IMR-90 (cell line): ENCODE data around the gene SCGB3A2. TPM values are rescaled to one million over a fixed set of nuclear protein-coding genes. Genes with fewer than 3 reads are reported as not detected.

Experiments used
- ATAC-seq: fragments of 200-7000 bp; cut with Tn5 transposase; 2 replicates; pipeline ENCODE4 v1.9.1; 2020; ENCODE audit warnings: low read depth, mild to moderate bottlenecking, moderate library complexity
- BruUV-seq: library from RNA; stranded (reverse); fragments of 400-500 nt; replicated peaks from 2 replicates; lab custom pipeline; 2021; lab: Mats Ljungman, UMichigan
- CTCF ChIA-PET: fragments of 300-600 bp; formaldehyde crosslinking; extraction: SDS; loops from one replicate; lab custom pipeline; 2021; ENCODE audit warnings: antibody characterized with exemption; lab: Yijun Ruan, JAX
- POLR2A ChIA-PET: fragments of 300-600 bp; sonication (Branson Sonifier 250); formaldehyde crosslinking; loops from one replicate; lab custom pipeline; 2022; ENCODE audit warnings: antibody characterized with exemption; ENCODE audit not compliant: unreplicated experiment; lab: Charles Lee
- DNase-seq: peaks from one replicate; pipeline ENCODE4 v3.0.0; 2013
- H2AFZ ChIP-seq: replicated peaks from 2 replicates; pipeline ENCODE3; 2013; ENCODE audit warnings: low read length, mild to moderate bottlenecking; ENCODE audit not compliant: poor library complexity
- H2AK5ac ChIP-seq: 2 replicates; pipeline ENCODE4 v1.6.1; 2013; ENCODE audit warnings: low read depth, low read length, inconsistent platforms
- H2AK9ac ChIP-seq: replicated peaks from 2 replicates; pipeline ENCODE3; 2013; ENCODE audit warnings: mild to moderate bottlenecking, low read depth, low read length, moderate library complexity; ENCODE audit not compliant: poor library complexity
- H2BK120ac ChIP-seq: 2 replicates; pipeline ENCODE4 v1.6.1; 2013; ENCODE audit warnings: low read depth, low read length, inconsistent platforms
- H2BK15ac ChIP-seq: 3 replicates; pipeline ENCODE4 v1.6.1; 2013; ENCODE audit warnings: low read depth, low read length, inconsistent platforms
- H2BK20ac ChIP-seq: 2 replicates; pipeline ENCODE4 v1.6.1; 2013; ENCODE audit warnings: low read depth, mild to moderate bottlenecking, inconsistent platforms, low read length, moderate library complexity
- H2BK5ac ChIP-seq: 2 replicates; pipeline ENCODE4 v1.6.1; 2013; ENCODE audit warnings: mild to moderate bottlenecking, low read depth, low read length, inconsistent platforms; ENCODE audit not compliant: poor library complexity, severe bottlenecking
- H3K14ac ChIP-seq: replicated peaks from 2 replicates; pipeline ENCODE4 v1.6.1; 2013; ENCODE audit warnings: low read depth, low read length, inconsistent platforms
- H3K18ac ChIP-seq: 2 replicates; pipeline ENCODE4 v1.6.1; 2013; ENCODE audit warnings: low read depth, low read length, control low read depth
- H3K23ac ChIP-seq: 2 replicates; pipeline ENCODE4 v1.6.1; 2013; ENCODE audit warnings: low read depth, low read length, inconsistent platforms
- H3K27ac ChIP-seq: 2 replicates; pipeline ENCODE4 v1.5.1; 2013; ENCODE audit warnings: mild to moderate bottlenecking, control low read depth, low read length; ENCODE audit not compliant: insufficient read depth
- H3K27me3 ChIP-seq: 2 replicates; pipeline ENCODE4 v1.6.1; 2013; ENCODE audit warnings: low read length; ENCODE audit not compliant: control insufficient read depth, insufficient read depth
- H3K36me3 ChIP-seq: 2 replicates; pipeline ENCODE4 v1.6.1; 2013; ENCODE audit warnings: low read length, mixed read lengths; ENCODE audit not compliant: control insufficient read depth, insufficient read depth
- H3K4ac ChIP-seq: 2 replicates; pipeline ENCODE4 v1.6.1; 2013; ENCODE audit warnings: low read depth, low read length, inconsistent platforms
- H3K4me1 ChIP-seq: 2 replicates; pipeline ENCODE4 v1.6.1; 2013; ENCODE audit warnings: low read length, mixed read lengths; ENCODE audit not compliant: control insufficient read depth, insufficient read depth
- H3K4me2 ChIP-seq: 2 replicates; pipeline ENCODE4 v1.6.1; 2013; ENCODE audit warnings: low read depth, mild to moderate bottlenecking, control low read depth, low read length, moderate library complexity
- H3K4me3 ChIP-seq: 2 replicates; pipeline ENCODE4 v1.5.1; 2013; ENCODE audit warnings: low read depth, mild to moderate bottlenecking, control low read depth, low read length, moderate library complexity; ENCODE audit not compliant: insufficient read depth
- H3K56ac ChIP-seq: 2 replicates; pipeline ENCODE4 v1.6.1; 2013; ENCODE audit warnings: low read length, inconsistent platforms; ENCODE audit not compliant: insufficient read depth; ENCODE audit errors: extremely low read depth
- H3K79me1 ChIP-seq, 2 experiments: 2 replicates each; pipeline ENCODE4 v1.6.1; 2013; ENCODE audit warnings: low read length in 2 of 2, inconsistent platforms in 1 of 2, low read depth in 1 of 2
- H3K9ac ChIP-seq: 2 replicates; pipeline ENCODE4 v1.6.1; 2013; ENCODE audit warnings: low read depth, low read length, control low read depth
- H3K9me1 ChIP-seq: 2 replicates; pipeline ENCODE4 v1.6.1; 2013; ENCODE audit warnings: low read length, inconsistent platforms; ENCODE audit not compliant: insufficient read depth
- H3K9me3 ChIP-seq: 2 replicates; pipeline ENCODE4 v1.6.1; 2013; ENCODE audit warnings: low read length; ENCODE audit not compliant: control insufficient read depth, insufficient read depth
- H4K20me1 ChIP-seq: 2 replicates; pipeline ENCODE4 v1.6.1; 2013; ENCODE audit warnings: low read length, inconsistent platforms; ENCODE audit not compliant: insufficient read depth
- H4K5ac ChIP-seq: 2 replicates; pipeline ENCODE4 v1.6.1; 2013; ENCODE audit warnings: mild to moderate bottlenecking, low read depth, low read length, control low read depth
- H4K8ac ChIP-seq, 2 experiments: 2 replicates each; pipeline ENCODE4 v1.6.1; 2013; ENCODE audit warnings: low read depth in 2 of 2, low read length in 2 of 2, control low read depth in 1 of 2, inconsistent platforms in 1 of 2
- H4K91ac ChIP-seq: 2 replicates; pipeline ENCODE4 v1.6.1; 2013; ENCODE audit warnings: low read depth, low read length, inconsistent platforms; ENCODE audit not compliant: insufficient read depth
- BHLHE40 ChIP-seq: fragments of 150-350 bp; IDR thresholded peaks from 2 replicates; pipeline ENCODE4 v1.6.1; 2016; ENCODE audit warnings: mild to moderate bottlenecking, low read depth, low read length
- CEBPB ChIP-seq: IDR thresholded peaks from 2 replicates; pipeline ENCODE4 v1.6.1; 2012; ENCODE audit warnings: low read depth, low read length, improper control_type of control experiment
- CHD1 ChIP-seq: IDR thresholded peaks from 2 replicates; pipeline ENCODE4 v1.6.1; 2012; ENCODE audit warnings: low read depth, low read length, improper control_type of control experiment
- MAFK ChIP-seq: IDR thresholded peaks from 2 replicates; pipeline ENCODE4 v1.6.1; 2012; ENCODE audit warnings: low read depth, low read length, improper control_type of control experiment
- MAZ ChIP-seq: IDR thresholded peaks from 2 replicates; pipeline ENCODE4 v1.6.1; 2012; ENCODE audit warnings: low read depth, mild to moderate bottlenecking, low read length, improper control_type of control experiment, moderate library complexity, borderline replicate concordance
- MXI1 ChIP-seq: IDR thresholded peaks from 2 replicates; pipeline ENCODE4 v1.6.1; 2012; ENCODE audit warnings: low read depth, mild to moderate bottlenecking, low read length, moderate library complexity, borderline replicate concordance
- NFE2L2 ChIP-seq: fragments of 150-350 bp; IDR thresholded peaks from 2 replicates; pipeline ENCODE4 v1.6.1; 2016; ENCODE audit warnings: low read depth, mild to moderate bottlenecking, low read length
- POLR2A ChIP-seq: IDR thresholded peaks from 2 replicates; pipeline ENCODE4 v1.6.1; 2012; ENCODE audit warnings: mild to moderate bottlenecking, low read depth, low read length
- RCOR1 ChIP-seq: IDR thresholded peaks from 2 replicates; pipeline ENCODE4 v1.6.1; 2012; ENCODE audit warnings: mild to moderate bottlenecking, low read length, improper control_type of control experiment; ENCODE audit not compliant: insufficient replicate concordance
- RFX5 ChIP-seq: IDR thresholded peaks from 2 replicates; pipeline ENCODE4 v1.8.0; 2012; ENCODE audit warnings: low read depth, mild to moderate bottlenecking, low read length, moderate library complexity
- WGBS, 2 experiments: methylation state at CpG; one replicate each; pipeline versions ENCODE4 v1.1.5 to v1.1.7; 2013; ENCODE audit warnings: missing lambda C conversion rate in 2 of 2; ENCODE audit not compliant: insufficient read length in 1 of 2; ENCODE audit errors: extremely low coverage in 2 of 2; 5-methylcytosine and 5-hydroxymethylcytosine counted together
- dilution Hi-C: fragments of 300-500 bp; cut with HindIII; formaldehyde crosslinking; loops from one replicate; pipeline ENCODE4 v1.14.3; 2018; ENCODE audit warnings: low sequenced_read_pairs; ENCODE audit not compliant: unreplicated experiment
- in situ Hi-C: fragments of 300-500 bp; cut with MboI; formaldehyde crosslinking; loops from 3 replicates; pipeline ENCODE4 v1.14.3; 2019; ENCODE audit warnings: low sequenced_read_pairs, inconsistent platforms, mixed read lengths
- intact Hi-C: fragments of 100-400 bp; cut with micrococcal nuclease; formaldehyde crosslinking; loops from 2 replicates; pipeline ENCODE4 v1.10.0; 2022
- polyA plus RNA-seq, 3 experiments: library from polyadenylated mRNA; depleted of rRNA; stranded (reverse); fragments of >200 nt; gene quantifications; 2 replicates each; pipeline ENCODE4 v1.2.3, GENCODE V29; 2012; ENCODE audit warnings: low replicate concordance in 1 of 3
- total RNA-seq: library from RNA; depleted of rRNA; stranded (reverse); fragments of >200 nt; gene quantifications from 2 replicates; pipeline ENCODE4 v1.2.3, GENCODE V29; 2012
- TF ChIP-seq, protein P1 (sequence below): fragments of 150-350 bp; IDR thresholded peaks from 2 replicates; pipeline ENCODE4 v1.6.1; 2016; ENCODE audit warnings: low read depth, mild to moderate bottlenecking, low read length, moderate library complexity, borderline replicate concordance
- TF ChIP-seq, protein P2 (sequence below): fragments of 150-350 bp; IDR thresholded peaks from 2 replicates; pipeline ENCODE4 v1.6.1; 2017; ENCODE audit warnings: mild to moderate bottlenecking, antibody characterized with exemption, low read length, low read depth
- TF ChIP-seq, protein P3 (sequence below): conservative IDR thresholded peaks from 2 replicates; pipeline ENCODE4 v1.5.1; 2012; ENCODE audit warnings: mild to moderate bottlenecking, low read depth, low read length, improper control_type of control experiment

The SCGB3A2 gene
- total and polyA plus RNA-seq, 2 of the 4 experiments (the other 2 are of a cell fraction) = not detected

- Histone ChIP-seq H2BK120ac (no peak overlapping the region), H2AK5ac (no peak overlapping the region), H3K14ac (no peak overlapping the region), H3K4me1 (no peaks in the 10 kb centered on the region), H4K20me1 (no peaks in the 10 kb centered on the region), H2BK15ac (no peak overlapping the region), H3K4me3 (no peak overlapping the region), H4K91ac (no peak overlapping the region), H3K23ac (no peak overlapping the region), H3K4me2 (no peak overlapping the region), H3K79me1 (no peaks in the 10 kb centered on the region), H3K27ac (no peak overlapping the region), H3K9ac (no peak overlapping the region), H3K56ac (no peak overlapping the region), H3K4ac (no peak overlapping the region), H4K8ac (no peak overlapping the region), H4K5ac (no peak overlapping the region), H3K36me3 (no peaks in the 10 kb centered on the region), H3K9me3 (no peaks in the 10 kb centered on the region), H2BK5ac (no peak overlapping the region), H2BK20ac (no peak overlapping the region), H3K9me1 (no peaks in the 10 kb centered on the region), H3K27me3 (peaks cover 2% of the 10 kb centered on the region; the same call in 1 of the 2 replicates), H3K18ac (no peak overlapping the region), H2AFZ (no peak overlapping the region), H2AK9ac (no peak overlapping the region)
- in situ Hi-C loops = no loop called here
- ChIA-PET CTCF (interaction anchor here (1.9 kb wide), 1 partner anchor 10 kb away, joined by 8 read pairs; no protein-coding TSS in a partner anchor), POLR2A (no interaction called here)
- no peak for DNase-seq
- ATAC-seq = no peak
- dilution Hi-C loops = no loop called here
- BruUV-seq = no TSS peak
- no peak for TF ChIP-seq CHD1
- TF ChIP-seq CEBPB = no peak
- TF ChIP-seq, protein P1, sequence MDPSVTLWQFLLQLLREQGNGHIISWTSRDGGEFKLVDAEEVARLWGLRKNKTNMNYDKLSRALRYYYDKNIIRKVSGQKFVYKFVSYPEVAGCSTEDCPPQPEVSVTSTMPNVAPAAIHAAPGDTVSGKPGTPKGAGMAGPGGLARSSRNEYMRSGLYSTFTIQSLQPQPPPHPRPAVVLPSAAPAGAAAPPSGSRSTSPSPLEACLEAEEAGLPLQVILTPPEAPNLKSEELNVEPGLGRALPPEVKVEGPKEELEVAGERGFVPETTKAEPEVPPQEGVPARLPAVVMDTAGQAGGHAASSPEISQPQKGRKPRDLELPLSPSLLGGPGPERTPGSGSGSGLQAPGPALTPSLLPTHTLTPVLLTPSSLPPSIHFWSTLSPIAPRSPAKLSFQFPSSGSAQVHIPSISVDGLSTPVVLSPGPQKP = no peak
- TF ChIP-seq, protein P2, sequence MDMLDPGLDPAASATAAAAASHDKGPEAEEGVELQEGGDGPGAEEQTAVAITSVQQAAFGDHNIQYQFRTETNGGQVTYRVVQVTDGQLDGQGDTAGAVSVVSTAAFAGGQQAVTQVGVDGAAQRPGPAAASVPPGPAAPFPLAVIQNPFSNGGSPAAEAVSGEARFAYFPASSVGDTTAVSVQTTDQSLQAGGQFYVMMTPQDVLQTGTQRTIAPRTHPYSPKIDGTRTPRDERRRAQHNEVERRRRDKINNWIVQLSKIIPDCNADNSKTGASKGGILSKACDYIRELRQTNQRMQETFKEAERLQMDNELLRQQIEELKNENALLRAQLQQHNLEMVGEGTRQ = no peak
- TF ChIP-seq MAFK = no peak
- TF ChIP-seq POLR2A = no peak
- TF ChIP-seq RFX5 = no peak
- TF ChIP-seq, protein P3, sequence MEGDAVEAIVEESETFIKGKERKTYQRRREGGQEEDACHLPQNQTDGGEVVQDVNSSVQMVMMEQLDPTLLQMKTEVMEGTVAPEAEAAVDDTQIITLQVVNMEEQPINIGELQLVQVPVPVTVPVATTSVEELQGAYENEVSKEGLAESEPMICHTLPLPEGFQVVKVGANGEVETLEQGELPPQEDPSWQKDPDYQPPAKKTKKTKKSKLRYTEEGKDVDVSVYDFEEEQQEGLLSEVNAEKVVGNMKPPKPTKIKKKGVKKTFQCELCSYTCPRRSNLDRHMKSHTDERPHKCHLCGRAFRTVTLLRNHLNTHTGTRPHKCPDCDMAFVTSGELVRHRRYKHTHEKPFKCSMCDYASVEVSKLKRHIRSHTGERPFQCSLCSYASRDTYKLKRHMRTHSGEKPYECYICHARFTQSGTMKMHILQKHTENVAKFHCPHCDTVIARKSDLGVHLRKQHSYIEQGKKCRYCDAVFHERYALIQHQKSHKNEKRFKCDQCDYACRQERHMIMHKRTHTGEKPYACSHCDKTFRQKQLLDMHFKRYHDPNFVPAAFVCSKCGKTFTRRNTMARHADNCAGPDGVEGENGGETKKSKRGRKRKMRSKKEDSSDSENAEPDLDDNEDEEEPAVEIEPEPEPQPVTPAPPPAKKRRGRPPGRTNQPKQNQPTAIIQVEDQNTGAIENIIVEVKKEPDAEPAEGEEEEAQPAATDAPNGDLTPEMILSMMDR = no peak
- no peak for TF ChIP-seq NFE2L2
- TF ChIP-seq RCOR1 = no peak
- no peak for TF ChIP-seq MXI1
- no peak for TF ChIP-seq MAZ
- TF ChIP-seq BHLHE40 = no peak
- WGBS, 2 experiments = no CpG with 5 or more reads among the region's 1 CpG
- intact Hi-C loops = no loop called here
These were observed 46.0 kb upstream of the SCGB3A2 start for GRCh38 chr5:147832541-147832940.
